Ascending aorta (tissue), 2 donors: ENCODE measurements around the gene COL6A5. TPM values are rescaled to one million over a fixed set of nuclear protein-coding genes. Genes with fewer than 3 reads are reported as not detected.

Experiments
- DNase-seq, 2 donors: peaks; one replicate each; pipeline ENCODE4 v3.0.0-alpha.2; 2019; ENCODE audit warnings: low spot score in 2 of 2
- H3K27ac ChIP-seq, 2 donors: fragments of 200-600 bp; sonication (generic); one replicate each; pipeline ENCODE4 v1.5.1; 2016 to 2017; ENCODE audit warnings: mild to moderate bottlenecking in 1 of 2
- H3K27me3 ChIP-seq: fragments of 200-600 bp; sonication (generic); one replicate; pipeline ENCODE4 v1.5.1; 2017
- H3K36me3 ChIP-seq, 2 donors: fragments of 200-600 bp; sonication (generic); one replicate each; pipeline ENCODE4 v1.5.1; 2016
- H3K4me1 ChIP-seq, 2 donors: fragments of 200-600 bp; sonication (generic); one replicate each; pipeline ENCODE4 v1.5.1; 2016 to 2017; ENCODE audit warnings: mild to moderate bottlenecking in 1 of 2
- H3K4me3 ChIP-seq, 2 donors: fragments of 200-600 bp; sonication (generic); one replicate each; pipeline ENCODE4 v1.5.1; 2016 to 2017; ENCODE audit warnings: mild to moderate bottlenecking in 1 of 2
- H3K9me3 ChIP-seq, 2 donors: fragments of 200-600 bp; sonication (generic); one replicate each; pipeline ENCODE4 v1.5.1; 2016
- intact Hi-C: fragments of 100-400 bp; cut with DNase I; formaldehyde crosslinking; loops from one replicate; pipeline ENCODE4 v1.15.1; 2023
- total RNA-seq: library from RNA; depleted of rRNA; stranded (reverse); fragments of >200 nt; gene quantifications from one replicate; pipeline ENCODE4 v1.1.0, GENCODE V29; 2016
- TF ChIP-seq, protein P1 (sequence below), 3 experiments: fragments of 200-600 bp in 2 of 3; fragments of 450-650 bp in 1 of 3; sonication (generic) in 2 of 3; IDR thresholded peaks; one replicate each; pipeline ENCODE4 v1.5.1; 2016 to 2019; ENCODE audit warnings: antibody characterized with exemption in 3 of 3, mild to moderate bottlenecking in 1 of 3, moderate library complexity in 1 of 3

COL6A5 gene
- total RNA-seq, 1 donor from 2014 or later, result not detected

DNA sequence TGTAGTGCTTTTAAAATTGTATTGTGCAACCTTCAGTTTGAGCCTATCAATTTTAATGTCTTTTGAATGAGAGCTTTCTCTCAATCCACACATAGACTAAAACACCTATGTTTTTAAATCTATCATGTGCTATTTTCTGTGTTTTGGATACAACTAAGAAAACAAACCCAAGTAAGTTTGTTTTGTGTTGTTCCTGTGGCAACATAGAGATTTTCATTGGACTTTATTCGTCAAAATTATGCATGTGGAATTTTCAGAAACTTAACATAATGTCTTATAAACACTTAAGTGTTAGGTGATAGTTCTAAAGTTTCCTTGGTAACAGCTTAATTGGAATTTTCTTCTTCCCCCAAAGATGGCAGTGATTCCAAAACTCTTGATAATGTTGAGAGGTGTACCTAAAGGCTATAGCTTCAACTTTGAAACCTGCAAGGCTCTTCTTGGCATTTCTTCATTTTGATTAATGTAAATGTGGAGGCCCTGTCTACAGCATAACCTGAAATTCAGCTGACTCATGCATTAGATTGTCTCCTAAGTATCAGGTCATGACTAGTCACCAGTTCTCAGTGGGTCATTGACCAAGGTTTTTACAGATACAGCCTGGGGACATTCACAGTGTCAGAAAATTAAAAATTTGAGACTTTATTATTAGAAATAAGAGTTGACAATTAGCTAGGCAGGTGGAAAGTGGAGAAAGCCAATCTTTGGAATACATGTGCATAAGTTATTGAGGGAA, 44.4 kb downstream of the COL6A5 start:
- TF ChIP-seq, protein P1, sequence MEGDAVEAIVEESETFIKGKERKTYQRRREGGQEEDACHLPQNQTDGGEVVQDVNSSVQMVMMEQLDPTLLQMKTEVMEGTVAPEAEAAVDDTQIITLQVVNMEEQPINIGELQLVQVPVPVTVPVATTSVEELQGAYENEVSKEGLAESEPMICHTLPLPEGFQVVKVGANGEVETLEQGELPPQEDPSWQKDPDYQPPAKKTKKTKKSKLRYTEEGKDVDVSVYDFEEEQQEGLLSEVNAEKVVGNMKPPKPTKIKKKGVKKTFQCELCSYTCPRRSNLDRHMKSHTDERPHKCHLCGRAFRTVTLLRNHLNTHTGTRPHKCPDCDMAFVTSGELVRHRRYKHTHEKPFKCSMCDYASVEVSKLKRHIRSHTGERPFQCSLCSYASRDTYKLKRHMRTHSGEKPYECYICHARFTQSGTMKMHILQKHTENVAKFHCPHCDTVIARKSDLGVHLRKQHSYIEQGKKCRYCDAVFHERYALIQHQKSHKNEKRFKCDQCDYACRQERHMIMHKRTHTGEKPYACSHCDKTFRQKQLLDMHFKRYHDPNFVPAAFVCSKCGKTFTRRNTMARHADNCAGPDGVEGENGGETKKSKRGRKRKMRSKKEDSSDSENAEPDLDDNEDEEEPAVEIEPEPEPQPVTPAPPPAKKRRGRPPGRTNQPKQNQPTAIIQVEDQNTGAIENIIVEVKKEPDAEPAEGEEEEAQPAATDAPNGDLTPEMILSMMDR (IDR thresholded peaks at IDR 0.05), result no peak
- H3K4me3 ChIP-seq, result no peak overlapping the region
- H3K9me3 ChIP-seq, result no peaks in the 10 kb centered on the region
- no peak for DNase-seq
- no peaks in the 10 kb centered on the region for H3K27me3 ChIP-seq
- H3K4me1 ChIP-seq, result no peaks in the 10 kb centered on the region
- intact Hi-C loops, result no loop called here
- H3K27ac ChIP-seq, result no peak overlapping the region
- no peaks in the 10 kb centered on the region for H3K36me3 ChIP-seq

DNA sequence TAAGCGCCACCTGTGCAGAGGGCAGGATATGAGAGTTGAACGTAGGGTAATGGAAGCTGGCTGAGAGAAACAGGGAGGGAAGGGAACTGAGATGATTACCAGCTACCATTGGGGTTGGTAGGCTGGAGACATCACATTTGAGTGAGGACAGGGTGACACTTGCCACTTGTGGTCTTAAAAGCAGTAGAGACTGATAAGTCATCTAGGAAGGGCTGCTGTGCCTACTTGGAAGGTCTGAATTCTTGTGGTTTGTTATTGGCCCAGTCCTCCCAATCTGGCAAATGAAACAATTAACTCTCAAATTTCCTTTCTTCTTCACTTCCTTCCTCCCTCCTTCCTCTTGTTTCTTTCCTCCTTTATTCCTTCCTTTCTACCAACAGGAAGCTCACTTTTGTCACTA, 46.8 kb downstream of the COL6A5 start:
- intact Hi-C loops, result no loop called here
- Histone ChIP-seq H3K27me3 (no peaks in the 10 kb centered on the region), H3K4me1 (no peaks in the 10 kb centered on the region), H3K27ac (no peak overlapping the region), H3K36me3 (no peaks in the 10 kb centered on the region), H3K4me3 (no peak overlapping the region), H3K9me3 (no peaks in the 10 kb centered on the region)
- DNase-seq, result no peak
- TF ChIP-seq, protein P1 (IDR thresholded peaks at IDR 0.05), result no peak

DNA sequence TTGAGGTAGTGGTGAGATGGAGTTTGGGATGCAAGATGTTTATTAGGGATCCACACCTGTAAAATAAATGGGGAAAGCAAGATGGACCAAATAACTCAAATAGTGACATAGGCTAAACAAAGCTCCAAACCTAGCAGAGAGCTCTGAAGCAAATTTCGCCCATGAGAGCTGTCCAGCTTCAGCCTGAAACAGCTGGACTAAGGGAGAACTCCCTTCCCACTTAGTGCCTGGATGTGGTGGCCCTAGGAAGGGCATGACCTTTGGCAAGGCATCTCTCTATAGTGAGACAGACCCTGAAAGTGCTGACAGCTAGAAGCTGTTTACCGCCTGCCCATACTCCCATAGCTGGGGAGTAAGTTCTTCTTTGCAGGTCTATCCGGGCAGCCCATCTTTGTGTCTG, 48.1 kb downstream of the COL6A5 start:
- Histone ChIP-seq H3K36me3 (no peaks in the 10 kb centered on the region), H3K9me3 (no peaks in the 10 kb centered on the region), H3K4me1 (no peaks in the 10 kb centered on the region), H3K4me3 (no peak overlapping the region), H3K27me3 (no peaks in the 10 kb centered on the region), H3K27ac (no peak overlapping the region)
- no peak for DNase-seq
- TF ChIP-seq, protein P1 (IDR thresholded peaks at IDR 0.05), result no peak
- intact Hi-C loops, result no loop called here

DNA sequence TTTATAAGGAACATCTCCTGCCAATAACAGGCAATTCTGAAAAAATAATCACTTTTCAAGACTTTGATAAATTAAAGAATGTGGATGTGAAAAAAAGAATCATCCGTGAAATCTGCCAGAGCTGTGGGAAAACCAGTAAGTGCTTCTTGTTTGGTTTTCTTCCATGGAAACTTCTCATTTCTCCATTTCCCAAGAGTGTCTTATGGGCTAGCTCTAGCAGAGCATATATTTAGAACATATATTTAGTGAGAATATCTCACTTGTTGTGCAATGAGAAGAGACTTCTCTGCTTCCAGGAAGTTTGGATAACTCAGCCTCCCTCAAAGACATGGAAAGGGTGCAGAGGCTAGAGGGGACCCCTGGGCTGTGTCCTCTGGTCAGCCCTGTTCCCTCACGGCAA, 49.9 kb downstream of the COL6A5 start:
- H3K9me3 ChIP-seq, result no peaks in the 10 kb centered on the region
- H3K36me3 ChIP-seq, result no peaks in the 10 kb centered on the region
- no peak for DNase-seq
- TF ChIP-seq, protein P1 (IDR thresholded peaks at IDR 0.05), result no peak
- no peak overlapping the region for H3K4me3 ChIP-seq
- H3K27me3 ChIP-seq, result no peaks in the 10 kb centered on the region
- H3K27ac ChIP-seq, result no peak overlapping the region
- intact Hi-C loops, result no loop called here
- H3K4me1 ChIP-seq, result no peaks in the 10 kb centered on the region

DNA sequence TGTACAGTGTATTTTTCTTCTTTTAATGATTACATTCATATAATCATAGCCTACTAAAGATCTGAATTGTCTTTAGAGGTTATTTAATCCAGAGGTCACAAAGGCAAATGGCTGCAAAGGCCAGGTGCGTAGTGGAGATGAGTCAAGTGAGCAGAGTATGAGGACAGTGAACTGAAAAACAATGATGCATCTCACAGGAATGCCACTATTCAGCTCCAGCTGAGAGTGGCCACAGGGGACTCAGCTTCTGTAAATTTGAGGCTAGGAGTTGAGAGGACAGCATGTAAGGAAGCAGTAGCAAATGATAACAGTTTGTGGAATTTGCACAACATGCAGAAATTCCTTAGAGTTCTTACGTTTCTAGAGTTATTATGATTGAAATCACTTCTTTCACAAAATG, 50.4 kb downstream of the COL6A5 start:
- no peak for DNase-seq
- H3K27me3 ChIP-seq, result no peaks in the 10 kb centered on the region
- no peak overlapping the region for H3K4me3 ChIP-seq
- TF ChIP-seq, protein P1 (IDR thresholded peaks at IDR 0.05), result no peak
- no peaks in the 10 kb centered on the region for H3K4me1 ChIP-seq
- no peaks in the 10 kb centered on the region for H3K9me3 ChIP-seq
- H3K27ac ChIP-seq, result no peak overlapping the region
- intact Hi-C loops, result no loop called here
- no peaks in the 10 kb centered on the region for H3K36me3 ChIP-seq

DNA sequence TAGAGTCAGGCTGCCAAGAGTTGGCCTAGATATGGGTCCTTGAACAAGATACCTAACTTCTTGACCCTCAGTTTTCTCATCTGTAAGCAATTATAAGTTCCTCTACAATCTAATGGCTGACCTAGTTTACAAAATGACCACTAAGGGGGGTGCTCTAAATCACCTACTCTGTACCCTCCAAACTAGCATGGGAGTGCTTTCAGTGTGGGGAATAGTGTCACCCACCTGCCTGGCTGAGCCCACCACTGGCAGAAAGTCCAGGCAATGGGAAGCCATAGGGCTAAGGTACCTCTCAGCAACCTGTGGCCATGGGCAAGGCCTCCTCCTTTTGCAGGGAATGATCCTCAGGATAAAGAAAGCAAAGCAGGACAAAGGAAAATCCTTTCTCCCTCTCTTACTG, 58.9 kb downstream of the COL6A5 start:
- intact Hi-C loops, result no loop called here
- DNase-seq, result no peak
- TF ChIP-seq, protein P1 (IDR thresholded peaks at IDR 0.05), result no peak

More for the DNA sequence above, 58.9 kb downstream of the COL6A5 start:
- H3K27ac ChIP-seq, result no peak overlapping the region
- no peaks in the 10 kb centered on the region for H3K27me3 ChIP-seq
- H3K36me3 ChIP-seq, result no peaks in the 10 kb centered on the region
- no peaks in the 10 kb centered on the region for H3K4me1 ChIP-seq
- no peak overlapping the region for H3K4me3 ChIP-seq
- H3K9me3 ChIP-seq, result no peaks in the 10 kb centered on the region
